Right hindlimb (tissue), 1 donor: Measurements from ENCODE around the gene ANGEL2.
"Not testable (repeated sequence)": the region's sequence is repeated elsewhere in the genome, so short reads cannot be mapped to it uniquely, and the experiment has no call there.

ENCODE experiments used
- DNase-seq: peaks from one replicate; pipeline ENCODE4 v3.0.0-alpha.2; 2018

Gene ANGEL2, protein sequence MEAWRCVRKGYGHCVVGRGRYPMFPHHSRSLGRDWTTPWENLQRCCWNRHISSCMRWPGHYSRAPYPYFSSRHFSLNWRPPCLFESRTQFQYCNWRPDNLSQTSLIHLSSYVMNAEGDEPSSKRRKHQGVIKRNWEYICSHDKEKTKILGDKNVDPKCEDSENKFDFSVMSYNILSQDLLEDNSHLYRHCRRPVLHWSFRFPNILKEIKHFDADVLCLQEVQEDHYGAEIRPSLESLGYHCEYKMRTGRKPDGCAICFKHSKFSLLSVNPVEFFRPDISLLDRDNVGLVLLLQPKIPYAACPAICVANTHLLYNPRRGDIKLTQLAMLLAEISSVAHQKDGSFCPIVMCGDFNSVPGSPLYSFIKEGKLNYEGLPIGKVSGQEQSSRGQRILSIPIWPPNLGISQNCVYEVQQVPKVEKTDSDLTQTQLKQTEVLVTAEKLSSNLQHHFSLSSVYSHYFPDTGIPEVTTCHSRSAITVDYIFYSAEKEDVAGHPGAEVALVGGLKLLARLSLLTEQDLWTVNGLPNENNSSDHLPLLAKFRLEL

DNA sequence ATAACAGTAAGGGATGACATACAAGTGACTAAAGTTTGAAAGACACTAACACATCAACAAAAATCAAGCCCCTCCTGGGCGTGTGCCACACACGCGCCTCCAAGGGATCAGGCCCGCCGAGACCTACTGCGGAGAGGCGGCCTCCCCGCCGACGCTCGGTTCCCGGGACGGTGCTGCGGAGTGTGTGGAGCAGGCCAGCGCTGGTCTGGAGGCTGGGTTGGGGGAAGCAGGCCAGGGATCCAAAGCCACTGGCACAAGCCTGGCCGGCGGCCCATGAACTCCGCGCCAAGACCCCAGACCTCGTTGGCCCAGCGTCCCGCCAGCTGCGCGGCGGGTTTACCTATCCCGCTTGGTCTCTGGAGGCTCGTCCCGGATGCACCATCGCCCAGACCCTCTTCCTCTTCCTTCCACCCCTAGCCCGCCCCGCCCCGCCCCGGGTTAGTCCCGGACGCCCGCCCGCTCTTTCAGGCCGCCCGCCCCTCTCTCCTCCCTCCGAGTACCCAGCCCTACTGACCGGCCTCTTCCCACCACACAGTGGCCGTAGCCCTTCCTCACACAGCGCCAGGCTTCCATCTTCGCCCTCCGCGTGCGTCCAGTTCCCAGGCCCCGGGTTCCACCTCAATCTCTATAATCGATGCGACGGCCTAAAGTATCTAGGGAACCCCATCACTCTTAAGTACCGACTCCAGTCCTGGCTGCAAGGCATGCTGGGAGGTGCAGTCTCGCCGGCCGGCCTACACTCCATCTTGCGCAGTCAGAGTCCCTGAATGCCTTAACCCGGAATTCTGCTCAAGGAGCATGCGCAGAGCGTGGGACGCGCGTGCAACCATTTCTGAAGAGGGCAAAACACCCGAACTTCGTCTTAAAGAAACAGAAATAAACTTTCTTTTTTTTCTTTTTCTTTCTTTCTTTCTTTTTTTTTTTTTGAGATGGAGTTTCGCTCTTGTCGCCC, at the start of gene ANGEL2:
TSS of gene ANGEL2 (minus strand) at position 769 of the 952 bp plus-strand sequence. CDS start at position 573, 196 bp downstream.
- DNase-seq, result peak; percentile 98

DNA sequence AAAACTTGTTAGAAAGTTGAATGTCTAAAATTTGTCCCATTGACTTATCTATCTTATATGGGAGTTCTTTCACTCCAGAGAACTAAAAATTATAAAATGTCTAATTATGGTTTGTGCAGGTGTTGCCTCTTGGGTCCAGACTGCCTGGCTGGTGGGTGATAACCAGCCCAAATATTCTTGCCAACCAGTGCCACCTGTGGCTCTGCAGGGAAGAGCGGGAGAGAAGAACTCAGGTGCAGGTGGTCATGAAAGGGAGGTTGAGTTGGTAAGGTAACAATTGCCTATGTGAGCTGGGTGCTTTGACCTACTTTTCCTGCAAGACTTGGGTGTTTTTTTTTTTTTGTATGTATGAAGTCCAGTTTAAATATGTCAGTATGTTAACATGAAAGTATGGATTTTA, 45.6 kb upstream of the ANGEL2 start:
- no peak for DNase-seq

DNA sequence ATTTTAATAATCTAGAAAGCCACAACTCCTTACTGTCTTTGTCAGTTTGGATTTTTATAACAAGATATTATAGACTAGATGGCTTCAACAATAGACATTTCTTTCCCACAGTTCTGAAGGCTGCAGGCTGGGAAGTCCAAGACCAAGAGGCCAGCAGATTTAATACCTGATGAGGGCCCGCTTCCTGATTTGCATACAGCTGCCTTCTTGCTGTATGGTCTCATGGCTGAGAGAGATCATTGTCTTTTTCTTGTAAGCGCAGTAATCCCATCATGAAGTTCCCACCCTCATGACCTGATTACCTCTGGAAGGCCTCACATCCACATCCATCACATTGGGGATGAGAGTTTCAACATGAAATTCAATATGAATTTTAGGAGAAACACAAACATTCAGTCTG, 45.2 kb upstream of the ANGEL2 start:
- DNase-seq, result no peak

DNA sequence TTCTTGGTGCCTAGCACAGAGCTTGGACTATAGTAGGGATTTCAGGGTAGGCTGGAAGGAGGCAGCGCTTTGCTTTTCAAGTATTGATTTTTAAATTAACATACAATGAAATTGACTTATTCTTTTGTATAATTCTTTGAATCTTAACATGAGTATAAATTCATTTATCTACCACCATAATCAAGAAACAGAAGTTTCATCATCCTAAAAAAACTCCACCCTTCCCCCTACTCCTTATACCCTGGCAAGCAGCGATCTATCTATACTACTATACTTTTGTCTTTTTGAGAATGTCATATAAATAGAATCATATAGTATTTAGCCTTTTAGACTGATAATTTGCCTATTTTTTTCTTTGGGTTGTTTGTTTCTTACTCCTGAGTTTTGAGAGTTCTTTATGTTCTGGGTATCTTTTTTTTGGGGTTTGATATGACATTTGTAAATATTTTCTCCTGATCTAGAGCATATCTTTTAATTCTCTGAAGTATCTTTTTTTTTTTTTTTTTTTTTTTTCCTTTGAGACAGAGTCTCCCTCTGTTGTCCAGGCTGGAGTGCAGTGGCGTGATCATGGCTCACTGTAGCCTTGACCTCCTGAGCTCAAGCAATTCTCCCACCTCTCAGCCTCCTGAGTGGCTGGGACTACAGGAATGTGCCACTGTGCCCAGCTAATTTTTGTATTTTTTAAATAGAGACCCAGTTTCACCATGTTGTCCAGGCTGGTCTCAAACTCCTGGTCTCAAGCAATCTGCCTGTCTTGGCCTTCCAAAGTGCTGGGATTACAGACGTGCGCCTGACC, 41.8 kb upstream of the ANGEL2 start:
- no peak for DNase-seq

DNA sequence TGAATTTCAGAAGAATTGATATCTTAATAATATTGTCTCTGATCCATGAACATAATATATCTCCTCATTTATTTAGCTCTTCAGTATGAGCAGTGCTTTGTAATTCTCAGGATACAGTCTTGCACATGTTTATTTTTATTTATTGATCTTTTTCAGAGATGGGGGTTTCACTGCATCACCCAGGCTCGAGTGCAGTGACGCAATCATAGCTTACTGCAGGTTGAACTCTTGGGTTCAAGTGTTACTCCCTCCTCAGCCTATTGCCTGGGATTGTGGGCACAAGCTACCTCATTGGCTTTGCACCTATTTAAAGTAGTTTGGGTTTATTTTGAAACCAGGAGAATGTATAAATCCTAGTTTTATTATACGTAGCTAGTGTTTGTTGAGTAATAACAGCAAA, 40.1 kb upstream of the ANGEL2 start:
- DNase-seq, result no peak

DNA sequence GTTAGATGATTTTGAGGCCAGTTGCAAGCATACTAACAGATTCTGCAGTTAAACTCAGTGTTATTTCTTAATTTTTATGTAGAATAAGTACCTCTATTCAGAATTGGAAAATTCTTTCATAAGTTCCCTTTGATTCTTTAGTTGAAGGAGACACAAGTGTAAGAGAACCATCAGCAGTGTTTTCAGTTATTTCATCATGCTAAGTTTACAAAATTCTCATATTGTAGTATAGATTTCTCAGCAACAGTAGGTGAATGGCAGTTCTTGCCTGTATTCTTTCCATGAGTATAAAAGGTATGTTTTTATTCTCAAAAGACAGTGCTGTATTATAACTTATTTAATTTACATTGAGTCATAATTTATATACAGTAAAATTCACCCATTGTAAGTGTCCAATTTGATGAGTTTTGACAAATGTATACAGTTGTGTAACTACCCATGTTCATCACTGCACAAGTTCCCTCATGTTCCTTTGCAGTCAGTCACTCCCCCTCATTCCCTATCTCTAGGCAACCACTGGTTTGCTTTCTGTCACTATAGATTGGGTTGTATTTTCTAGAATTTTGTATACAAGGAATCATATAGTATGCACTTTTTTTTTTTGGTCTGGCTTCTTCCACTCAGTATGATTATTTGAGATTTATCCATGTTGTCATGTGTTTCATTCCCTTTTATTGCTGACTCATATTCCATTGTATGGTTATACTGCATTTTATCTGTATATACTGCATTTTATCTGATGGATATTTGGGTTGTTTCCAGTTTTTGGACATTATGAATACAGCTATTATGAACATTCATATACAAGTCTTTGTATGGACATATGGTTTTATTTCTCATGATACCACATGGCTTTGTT, 39.3 kb upstream of the ANGEL2 start:
- DNase-seq, result no peak

DNA sequence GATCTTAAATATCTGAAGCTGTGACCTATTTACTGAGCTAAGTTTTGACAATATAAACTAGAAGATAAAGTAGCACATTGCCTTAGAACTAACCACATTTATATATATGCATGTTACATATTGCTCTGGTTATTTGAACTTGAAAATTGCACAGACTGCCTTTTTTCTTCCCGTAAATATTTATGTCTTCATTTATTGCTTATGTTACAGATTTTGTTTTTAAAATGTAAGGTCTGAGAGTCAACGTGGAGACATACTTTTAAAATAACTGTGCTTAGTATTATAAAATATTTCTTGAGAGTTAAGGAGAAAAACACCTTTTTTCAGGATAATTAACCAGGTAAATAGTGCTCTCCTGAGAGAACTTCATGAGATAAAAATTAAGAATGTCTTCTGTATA, 38.5 kb upstream of the ANGEL2 start:
- no peak for DNase-seq

DNA sequence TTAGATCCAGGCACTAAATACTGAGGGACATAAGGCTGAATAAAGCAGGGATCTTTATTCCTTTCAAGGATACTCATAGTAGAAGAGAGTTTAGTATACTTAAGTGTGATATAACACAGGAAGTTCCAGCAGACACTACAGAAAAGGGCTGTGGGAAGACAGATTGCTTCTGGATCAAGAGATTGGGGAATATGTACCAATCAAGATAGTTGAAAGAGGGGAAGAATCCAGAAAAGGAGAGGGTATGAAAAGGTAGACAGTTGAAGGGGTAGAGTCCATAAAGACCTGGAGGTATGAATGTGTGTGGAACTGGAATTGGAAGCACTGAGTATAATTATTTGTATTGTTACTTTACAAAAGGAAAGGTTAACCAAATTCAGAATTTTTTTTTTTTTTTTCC, 37.8 kb upstream of the ANGEL2 start:
- no peak for DNase-seq

DNA sequence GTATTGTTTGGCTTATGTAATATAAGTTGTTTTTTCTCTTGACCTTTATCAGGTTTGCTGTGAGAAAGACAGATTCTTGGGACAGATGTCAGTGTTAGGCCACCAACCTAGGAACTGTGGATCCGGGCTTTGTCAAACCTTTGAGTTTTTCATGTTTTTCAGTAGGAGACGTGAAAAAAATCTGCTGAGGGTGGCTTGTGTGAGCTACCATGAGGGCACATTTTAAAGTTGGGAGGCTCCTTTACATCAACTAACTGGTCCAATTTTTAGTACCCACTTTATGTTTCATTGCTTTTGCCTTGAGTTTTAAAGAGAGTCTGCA, 36.2 kb upstream of the ANGEL2 start:
- DNase-seq, result no peak

DNA sequence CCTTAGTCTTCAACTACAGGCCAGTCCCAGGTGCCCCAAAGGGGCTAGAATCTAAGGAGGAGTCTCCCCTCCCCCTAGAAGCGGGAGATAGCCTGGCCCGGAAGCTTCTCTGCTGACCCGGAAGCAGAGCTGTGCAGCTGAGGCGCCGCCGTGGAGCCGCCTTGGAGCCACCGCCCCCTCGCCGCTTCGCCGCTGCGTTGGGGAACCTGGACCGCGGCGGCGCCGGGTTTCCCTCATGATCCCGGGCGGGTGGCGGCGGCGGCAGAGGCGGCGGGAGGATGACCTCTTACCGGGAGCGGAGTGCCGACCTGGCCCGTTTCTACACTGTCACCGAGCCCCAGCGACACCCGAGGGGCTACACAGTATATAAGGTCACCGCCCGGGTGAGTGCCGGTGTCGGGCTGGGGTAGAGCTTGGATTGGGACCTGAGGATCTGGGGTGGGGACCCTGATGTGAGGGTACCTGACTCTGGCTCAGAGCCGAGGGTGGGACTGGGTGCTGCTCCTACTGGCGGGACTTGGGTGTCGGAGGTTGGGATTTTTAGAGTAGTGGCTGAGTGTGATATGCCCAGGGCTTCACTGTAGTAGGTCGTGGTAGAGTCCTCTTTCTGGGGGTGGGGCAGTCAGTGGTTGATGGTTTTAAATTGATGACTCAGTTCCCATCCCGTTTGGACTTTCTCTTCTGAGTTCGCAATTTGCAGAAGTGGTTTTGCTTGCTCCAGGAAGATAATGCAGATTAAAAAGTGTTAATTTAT, 35.6 kb upstream of the ANGEL2 start, which contains the start of gene RPS6KC1:
TSS of gene RPS6KC1 (plus strand) at position 115 of the 754 bp plus-strand sequence. CDS start at position 279, 164 bp downstream.
- DNase-seq, result peak; percentile 87

DNA sequence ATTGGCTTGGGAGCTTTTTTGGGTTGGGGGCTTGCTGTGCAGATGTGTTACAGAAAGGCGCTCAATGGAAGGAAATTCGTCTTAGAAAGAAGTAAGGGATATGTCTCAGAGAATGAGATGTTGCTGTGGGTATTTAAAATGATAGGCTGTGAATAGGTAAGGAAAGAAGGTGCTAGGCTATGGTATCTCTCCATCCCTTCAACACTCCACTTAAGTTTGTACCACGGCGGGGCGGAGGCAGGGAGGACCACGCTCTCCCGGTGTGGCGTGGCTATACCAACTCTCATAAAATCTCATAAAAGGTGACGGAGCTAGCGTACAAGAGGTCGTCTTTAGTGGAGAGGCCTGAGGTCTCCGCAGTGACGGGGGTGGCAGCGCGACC, 35.1 kb upstream of the ANGEL2 start:
- no peak for DNase-seq

DNA sequence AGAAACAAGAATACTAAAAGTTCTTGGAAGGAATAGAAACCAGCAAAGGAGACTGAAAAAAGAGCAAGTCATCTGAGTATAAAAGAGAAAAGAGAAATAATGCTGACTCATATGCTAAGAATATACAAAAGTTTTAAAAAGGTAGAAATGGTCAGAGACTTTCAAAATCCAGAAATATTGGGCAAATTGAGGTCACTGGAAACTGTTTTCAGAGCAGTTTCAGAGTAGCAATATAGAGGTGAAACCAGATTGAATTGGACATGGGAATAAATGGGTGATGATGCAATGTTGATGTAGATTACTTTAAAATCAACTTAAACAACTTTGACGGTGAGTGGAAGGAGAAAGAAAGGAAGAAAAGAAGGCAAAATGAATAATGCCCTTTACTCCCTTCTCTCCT, 33.6 kb upstream of the ANGEL2 start:
- no peak for DNase-seq

DNA sequence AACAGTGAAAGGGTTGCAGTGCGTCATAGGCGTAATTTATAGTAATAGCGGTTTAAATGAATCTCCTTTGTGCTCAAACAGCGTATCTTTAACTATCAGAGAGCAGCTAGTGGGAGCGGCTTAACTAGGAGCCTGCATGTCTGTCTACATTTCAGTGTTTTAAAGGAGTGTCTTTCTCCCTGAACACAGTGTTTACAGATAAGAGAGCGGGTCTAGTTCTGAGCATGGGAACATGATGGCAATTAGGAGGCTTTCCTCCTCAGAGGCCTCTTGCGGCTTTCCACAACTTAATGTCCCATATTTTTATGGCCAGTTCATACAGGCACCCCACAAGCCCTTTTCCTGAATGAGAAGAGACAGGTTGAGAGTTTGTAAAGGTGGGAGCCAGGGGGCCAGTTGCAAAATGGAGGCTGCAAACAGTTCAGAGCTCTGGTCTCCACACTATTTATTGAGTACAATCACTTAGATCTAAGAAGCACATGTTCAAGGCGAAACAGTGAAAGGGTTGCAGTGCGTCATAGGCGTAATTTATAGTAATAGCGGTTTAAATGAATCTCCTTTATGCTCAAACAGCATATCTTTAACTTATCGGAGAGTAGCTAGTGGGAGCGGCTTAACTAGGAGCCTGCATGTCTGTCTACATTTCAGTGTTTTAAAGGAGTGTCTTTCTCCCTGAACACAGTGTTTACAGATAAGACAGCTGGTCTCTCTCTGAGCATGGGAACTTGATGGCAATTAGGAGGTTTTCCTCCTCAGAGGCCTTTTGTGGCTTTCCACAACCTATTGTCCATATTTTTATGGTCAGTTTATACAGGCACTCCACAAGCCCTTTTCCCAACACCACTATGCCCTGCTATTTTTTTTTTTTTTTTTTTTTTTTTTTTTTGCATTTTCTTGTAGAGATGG, 29.9 kb upstream of the ANGEL2 start:
- DNase-seq, result not testable (repeated sequence)

DNA sequence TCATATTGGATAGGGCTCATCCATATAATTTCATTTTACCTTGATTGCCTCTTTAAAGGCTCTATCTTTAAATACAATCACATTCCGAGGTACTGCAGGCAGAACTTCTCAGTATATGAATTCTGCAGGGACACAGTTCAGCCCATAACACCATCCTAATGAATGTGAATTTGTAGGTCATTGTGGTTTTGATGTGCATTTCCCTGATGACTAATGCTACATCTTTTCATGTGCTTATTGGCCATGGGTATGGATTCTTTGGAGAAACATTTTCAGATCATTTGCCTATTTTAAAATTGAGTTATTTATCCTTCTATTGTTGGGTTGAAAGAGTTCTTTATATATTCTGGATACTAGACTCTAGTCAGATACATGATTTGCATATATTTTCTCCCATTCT, 25.8 kb upstream of the ANGEL2 start:
- DNase-seq, result no peak

DNA sequence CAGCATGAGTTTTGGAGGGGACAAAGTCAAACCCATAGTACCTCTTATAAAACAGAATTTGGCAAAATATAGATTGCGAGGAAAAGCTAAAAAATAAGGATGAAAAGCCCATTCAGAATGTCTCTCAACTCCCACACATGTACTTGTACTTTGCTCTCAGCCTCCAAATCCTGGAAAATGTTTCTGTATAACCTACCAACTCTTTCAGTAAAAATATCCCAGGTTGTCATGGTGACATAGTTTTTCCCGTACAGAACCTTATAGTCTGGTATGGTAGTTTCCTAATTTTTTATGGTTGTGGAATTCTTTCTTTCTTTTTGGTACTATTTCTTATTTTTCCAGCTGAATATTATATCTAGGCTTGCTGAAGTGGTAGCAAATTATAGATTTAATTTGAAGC, 19.9 kb upstream of the ANGEL2 start:
- no peak for DNase-seq

DNA sequence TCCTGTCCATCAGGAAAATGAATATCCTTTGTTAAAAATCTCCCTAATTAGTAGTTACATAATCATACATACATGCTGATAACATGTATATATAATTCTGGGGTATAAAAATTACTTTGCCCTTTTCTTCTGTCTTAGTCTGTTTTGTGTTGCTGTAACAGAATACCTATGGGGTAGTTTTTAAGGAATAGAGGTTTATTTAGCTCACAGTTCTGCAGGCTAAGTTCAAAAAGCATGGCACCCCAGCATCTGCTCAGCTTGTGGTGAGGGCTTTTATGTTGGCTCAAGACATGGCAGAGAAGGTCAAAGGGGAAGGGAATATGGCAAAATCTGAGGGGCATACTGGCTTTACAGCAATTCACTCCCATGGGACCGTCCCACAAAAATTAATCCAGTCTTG, 19.0 kb upstream of the ANGEL2 start:
- DNase-seq, result no peak

DNA sequence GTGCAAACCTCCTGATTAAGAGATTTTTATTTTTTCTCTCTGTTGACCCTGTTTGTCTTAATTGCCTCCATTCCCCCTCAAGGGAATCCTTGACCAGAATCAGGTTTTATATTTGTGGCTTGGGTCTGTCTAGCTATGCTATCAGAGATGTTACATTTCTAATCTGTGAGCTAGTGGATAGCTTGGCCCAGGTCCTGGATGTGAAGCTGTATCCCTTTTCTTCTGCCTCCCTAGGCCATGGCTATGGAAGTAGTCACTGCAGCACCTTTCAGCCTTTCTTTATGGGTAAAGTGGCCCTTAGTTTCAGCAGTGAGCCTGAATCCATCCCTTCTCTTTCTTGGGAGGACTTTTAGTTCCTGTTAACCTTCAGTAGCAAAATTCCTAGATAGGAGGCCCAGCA, 17.0 kb upstream of the ANGEL2 start:
- no peak for DNase-seq

DNA sequence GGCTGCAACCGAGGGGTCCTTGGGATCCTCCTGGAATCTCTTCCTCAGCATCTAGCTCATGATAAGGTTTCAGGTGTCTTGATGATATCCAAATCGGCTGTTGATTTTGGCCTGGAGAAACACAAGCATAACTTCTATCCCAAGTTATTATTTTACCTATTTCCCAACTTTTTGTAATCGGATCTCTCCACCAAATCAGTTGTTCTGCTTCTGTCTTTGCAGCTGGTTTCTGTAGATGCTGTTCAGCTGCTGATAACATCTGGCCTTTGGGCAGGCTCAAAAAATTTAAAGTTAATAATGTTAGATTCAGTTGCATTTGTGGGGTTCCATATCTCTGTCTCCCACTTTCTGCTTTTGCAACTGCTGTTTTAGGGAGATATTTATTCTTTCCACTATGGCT, 11.4 kb upstream of the ANGEL2 start:
- not testable (repeated sequence) for DNase-seq

DNA sequence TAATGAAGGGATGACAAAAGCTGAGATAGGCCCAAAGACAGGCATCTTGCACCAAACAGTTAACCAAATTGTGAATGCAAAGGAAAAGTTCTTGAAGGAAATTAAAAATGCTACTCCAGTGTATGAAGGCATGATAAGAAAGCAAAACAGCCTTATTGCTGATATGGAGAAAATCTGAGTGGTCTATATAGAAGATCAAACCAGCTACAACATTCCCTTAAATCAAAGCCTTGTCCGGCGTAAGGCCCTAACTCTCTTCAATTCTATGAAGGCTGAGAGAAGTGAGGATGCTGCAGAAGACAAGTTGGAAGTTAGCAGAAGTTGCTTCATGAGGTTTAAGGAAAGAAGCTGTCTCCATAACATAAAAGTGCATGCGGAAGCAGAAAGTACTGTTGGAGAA, 4.3 kb upstream of the ANGEL2 start:
- DNase-seq, result no peak

DNA sequence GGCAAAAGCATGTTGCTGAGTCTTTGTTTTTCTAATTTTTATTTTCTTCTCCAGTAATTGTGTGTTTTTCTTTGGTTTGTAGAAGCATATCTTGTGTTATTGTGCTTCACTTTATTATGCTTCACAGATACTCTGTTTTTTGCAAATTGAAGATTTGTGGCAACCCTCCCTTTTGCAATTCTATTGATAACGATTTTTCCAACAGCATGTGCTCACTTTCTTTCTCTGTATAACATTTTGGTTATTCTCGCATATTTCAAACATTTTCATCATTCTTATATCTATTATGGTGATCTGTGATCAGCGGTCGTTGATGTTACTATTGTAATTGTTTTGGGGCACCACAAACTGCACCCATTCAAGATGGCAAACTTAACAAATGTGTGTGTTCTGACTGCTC, 3.8 kb upstream of the ANGEL2 start:
- DNase-seq, result no peak
